Stimulated activated CD8-positive, alpha-beta memory T cell treated with anti-CD3 and anti-CD28 coated beads, Interleukin-7, amount 100 ng/mL, for 24 hours (primary cell): ENCODE measurements around the gene GPR78.

Source experiments
- DNase-seq: peaks from one replicate; pipeline ENCODE4 v3.0.0-alpha.2; 2020; ENCODE audit warnings: low read depth

GPR78 gene

DNA sequence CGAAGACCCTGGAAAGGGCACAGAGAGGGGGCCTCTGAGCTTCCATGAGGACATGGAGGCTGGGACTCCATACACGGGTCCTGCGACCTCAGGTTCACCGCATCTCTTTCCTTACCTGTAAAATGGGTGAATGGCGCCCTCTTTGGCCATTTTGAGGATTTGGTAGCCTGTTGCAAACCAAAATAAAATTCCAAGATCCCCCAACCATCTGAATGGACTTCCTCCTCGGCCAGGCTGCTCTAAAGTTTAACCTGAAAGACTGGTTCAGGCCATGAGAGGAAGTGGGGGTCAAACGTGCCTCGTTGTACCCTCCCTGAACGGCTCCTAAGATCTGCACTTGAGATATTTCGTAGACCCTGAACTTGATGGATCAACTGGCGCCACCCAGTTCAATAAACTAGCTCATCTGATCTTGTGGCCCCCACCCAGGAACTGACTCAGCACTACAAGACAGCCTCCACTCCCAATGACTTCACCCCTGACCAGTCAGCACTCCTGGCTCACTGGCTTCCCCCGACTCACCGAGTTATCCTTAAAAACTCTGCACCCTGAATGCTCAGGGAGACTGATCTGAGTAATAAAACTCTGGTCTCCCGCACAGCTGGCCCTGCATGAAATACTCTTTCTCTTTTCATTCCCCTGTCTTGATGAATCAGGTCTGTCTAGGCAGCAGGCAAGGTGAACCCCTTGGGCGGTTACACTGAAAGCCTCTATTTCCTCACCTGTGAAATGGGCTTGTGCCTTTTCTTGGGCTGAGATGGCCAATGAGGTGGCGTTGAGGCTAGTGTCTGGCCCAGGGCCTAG is 32.9 kb upstream of the GPR78 start:
- DNase-seq, result no peak

DNA sequence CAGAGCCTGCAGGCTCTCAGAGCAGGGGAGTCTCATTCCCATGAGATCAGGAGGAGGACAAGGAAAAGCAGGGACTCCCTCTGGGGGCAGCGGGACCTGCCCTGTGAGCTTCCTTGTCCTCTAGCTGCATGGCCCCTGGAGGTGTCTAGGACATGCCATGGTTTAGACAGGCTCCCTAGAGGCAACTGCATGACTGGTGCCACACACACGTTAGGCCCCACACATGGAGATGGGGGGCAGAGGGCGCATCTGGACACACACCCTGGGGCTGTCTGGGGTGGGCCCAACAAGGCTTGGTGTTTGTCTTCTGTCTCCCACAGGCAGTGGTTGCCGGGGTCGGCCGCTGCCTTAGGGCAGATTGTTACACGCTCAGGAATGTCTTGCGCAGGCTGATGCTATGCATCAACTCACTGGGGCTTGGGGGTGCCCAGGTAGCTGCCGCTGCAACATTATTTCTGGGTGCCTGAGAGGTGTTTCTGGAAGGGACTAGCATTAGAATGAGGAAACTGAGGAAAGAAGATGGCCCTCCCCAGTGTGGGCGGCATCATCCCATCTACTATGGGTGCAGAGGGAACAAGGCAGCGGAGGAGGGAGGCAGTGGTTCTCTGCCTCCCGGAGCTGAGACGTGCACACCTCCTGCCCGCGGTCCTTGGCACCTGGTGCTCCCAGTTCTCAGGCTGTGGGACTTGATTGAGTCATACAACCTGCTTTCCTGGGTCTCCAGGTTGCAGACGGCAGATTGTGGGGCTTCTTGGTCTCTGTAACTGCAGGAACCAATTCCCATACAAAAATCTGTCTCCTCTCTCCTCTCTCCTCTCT is 32.1 kb upstream of the GPR78 start:
- no peak for DNase-seq

- no peak for DNase-seq
These were observed 31.4 kb upstream of the GPR78 start for GRCh38 chr4:8548731-8549351.

DNA sequence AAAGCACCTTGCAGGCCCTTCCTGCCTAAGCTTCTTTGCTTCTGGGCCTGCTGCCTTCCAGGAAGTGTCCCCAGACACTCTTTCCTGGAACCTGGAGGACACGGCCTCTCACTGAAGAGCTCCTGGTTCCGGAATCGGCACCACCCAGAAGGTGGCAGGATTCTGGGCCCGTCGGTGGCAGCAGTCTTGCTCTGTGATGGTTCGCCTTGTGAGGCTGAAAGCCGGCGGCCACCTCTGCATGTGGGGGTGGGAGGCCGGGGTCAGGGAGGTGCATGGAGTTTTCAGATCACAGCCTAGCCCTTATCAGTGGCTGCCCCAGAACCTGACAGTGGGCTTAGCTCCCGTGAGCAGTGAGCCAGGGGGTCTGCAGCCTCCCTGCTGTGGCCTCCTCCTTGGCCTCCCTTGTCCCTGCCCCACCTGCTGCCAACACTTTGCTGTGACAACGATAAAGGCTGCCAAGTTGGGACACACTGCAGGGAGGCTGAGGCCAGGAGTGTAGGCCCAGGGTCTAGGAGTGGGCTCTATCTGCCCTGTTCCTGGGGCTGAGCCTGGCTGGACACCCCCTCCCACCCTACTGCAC is 30.8 kb upstream of the GPR78 start:
- no peak for DNase-seq

GRCh38 chr4:8550691-8551090 is 29.5 kb upstream of the GPR78 start:
- DNase-seq, result no peak

DNA sequence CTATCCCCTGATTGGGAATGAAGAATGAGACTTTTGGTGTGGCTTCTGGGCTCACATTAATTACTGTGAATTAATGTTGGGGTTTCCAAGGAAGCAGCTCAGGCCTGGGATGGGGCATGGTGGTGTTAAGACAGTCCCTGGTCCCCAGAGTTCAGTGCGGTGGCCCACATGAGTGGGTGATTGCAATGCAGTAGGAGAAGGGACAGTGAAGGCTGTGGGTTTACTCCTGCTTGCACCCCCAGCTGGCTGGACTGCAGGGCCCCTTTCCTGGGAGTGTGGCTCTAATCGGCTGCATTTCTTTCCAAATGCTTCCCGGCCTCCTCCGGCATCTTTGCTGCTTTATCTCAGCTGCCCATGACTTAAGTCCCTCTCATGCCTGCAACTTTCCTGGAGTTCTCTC is 28.2 kb upstream of the GPR78 start:
- DNase-seq, result no peak

DNA sequence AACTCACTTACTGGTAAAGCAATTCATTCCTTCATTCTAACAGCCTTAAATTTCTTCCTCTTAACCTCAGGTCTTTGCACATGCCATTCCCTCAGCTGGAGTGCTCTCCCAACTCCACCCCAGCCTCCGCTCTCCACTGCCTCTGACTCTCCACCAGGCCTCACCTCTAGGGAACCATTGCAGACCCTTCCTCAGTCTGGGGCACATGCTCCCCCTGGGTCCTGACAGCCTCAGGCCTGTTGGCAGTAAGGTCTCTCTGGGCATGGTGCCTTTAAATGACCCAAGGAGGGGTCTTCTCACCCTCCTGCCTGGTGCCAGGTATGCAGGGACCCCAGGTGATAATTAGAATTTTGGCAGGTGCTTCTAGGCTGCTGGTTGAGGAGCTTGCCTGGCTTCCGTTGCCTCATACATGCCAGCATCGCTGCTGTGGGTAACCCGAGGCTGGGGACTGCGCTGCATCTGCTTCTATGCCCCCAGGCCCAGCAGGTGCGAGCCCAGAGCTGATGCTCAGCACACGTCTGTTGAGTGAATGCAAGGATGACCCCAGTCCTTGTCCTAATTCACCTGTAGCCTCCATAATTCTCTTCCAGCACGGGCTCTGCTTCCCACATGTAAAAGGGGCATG is 27.5 kb upstream of the GPR78 start:
- DNase-seq, result no peak

DNA sequence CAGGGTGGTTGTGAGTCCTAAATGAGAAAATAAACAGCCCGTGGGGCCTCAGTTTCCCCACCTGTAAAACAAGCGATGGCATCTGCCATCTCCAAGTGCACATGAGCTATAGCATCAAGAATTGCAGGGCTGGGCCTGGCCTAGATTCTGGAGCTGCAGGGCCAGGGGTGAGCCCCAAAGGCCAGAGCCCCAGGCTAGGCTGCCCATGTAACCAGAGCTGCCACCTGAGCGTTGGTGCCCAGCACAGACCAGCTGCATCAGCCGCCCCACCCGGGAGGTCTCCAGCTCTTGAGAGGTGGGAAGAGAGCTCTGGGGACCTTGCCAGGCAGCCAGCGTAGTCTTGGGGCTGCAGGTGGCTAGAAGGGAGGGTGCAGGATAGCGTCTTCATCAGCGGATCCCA is 27.0 kb upstream of the GPR78 start:
- no peak for DNase-seq

- no peak for DNase-seq
These were observed 26.2 kb upstream of the GPR78 start for GRCh38 chr4:8553991-8554405.

- no peak for DNase-seq
These were observed 25.6 kb upstream of the GPR78 start for GRCh38 chr4:8554555-8555100.

DNA sequence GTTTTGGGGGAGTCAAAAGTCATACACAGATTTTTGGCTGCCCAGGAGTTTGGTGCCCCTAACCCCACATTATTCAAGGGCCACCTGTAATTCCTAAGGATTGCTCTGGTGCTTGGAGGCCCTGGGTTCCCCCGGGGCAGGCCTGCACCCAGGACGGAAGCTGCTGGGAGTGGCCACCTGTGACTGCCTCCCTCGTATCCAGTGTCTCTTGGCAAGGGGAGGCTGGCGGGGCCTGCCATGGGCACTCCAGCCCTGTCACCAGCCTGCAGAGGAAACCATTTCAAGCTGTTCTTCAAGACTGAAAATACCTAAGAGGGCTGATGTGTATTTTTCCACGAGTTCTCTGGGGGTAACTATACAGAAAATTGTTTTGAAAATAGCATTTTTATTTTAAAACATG is 24.5 kb upstream of the GPR78 start:
- DNase-seq, result no peak

GRCh38 chr4:8556341-8557150 is 23.6 kb upstream of the GPR78 start:
- DNase-seq, result no peak

GRCh38 chr4:8557151-8558076 is 22.8 kb upstream of the GPR78 start:
- DNase-seq, result no peak

- DNase-seq, result no peak
These were observed 21.9 kb upstream of the GPR78 start for GRCh38 chr4:8558080-8558960.

GRCh38 chr4:8559011-8559410 is 21.2 kb upstream of the GPR78 start:
- no peak for DNase-seq

GRCh38 chr4:8559524-8560264 is 20.5 kb upstream of the GPR78 start:
- no peak for DNase-seq

DNA sequence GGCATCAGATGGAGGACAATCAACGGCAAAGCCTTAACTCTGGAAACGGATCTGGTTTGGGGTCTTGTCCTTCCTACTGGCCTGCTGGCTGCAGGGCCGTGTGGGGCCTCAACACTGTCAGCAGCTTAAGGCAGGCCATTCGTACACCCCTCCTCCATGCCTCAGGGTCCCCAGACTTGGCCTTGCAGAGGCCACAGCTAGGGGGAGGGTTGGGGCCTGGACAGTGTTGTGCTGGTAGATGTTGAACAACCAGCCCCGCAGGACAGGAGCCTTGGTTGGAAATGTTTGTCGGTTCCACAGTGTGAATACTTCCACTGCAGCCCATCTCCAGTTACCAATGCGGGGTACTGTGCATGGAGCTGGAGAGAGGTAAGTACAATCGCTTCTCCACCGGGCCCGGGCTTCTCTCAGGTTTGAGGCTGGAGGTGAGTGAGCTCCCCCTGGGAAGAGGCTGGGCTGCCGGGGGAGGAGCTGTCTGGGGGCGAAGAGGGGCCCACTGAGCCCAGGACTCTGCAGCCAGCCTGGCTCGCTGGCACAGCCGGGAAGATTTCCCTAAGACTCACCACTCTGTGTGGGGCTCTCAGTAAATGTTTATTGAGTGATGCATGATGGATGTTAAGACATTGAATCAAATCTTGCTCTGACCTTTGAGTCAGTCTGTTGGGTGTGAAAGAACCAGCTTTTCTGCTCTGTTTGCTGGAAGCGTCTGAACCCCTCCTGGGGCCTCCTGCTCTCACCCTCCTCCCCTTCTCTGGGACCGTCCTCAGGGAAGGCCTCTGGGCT is 19.7 kb upstream of the GPR78 start:
- no peak for DNase-seq
